PFSK-1 (cell line): ENCODE data around the gene BRD3OS.

Source experiments
- POLR2AphosphoS5 ChIP-seq: IDR thresholded peaks from 2 replicates; pipeline ENCODE4 v1.6.1; 2012; ENCODE audit warnings: low read depth, mild to moderate bottlenecking, control low read depth, low read length, moderate library complexity
- TF ChIP-seq, protein P1 (sequence below), 2 experiments: IDR thresholded peaks; 2 replicates each; pipeline versions ENCODE4 v1.6.1 to v1.8.0; 2011 to 2012; ENCODE audit warnings: low read depth in 2 of 2, low read length in 2 of 2, control low read depth in 1 of 2, inconsistent platforms in 1 of 2, mild to moderate bottlenecking in 1 of 2, moderate library complexity in 1 of 2; ENCODE audit not compliant: insufficient read depth in 1 of 2

GRCh38 chr9:134024828-134025605, at the start of gene BRD3OS:
- TF ChIP-seq, protein P1, sequence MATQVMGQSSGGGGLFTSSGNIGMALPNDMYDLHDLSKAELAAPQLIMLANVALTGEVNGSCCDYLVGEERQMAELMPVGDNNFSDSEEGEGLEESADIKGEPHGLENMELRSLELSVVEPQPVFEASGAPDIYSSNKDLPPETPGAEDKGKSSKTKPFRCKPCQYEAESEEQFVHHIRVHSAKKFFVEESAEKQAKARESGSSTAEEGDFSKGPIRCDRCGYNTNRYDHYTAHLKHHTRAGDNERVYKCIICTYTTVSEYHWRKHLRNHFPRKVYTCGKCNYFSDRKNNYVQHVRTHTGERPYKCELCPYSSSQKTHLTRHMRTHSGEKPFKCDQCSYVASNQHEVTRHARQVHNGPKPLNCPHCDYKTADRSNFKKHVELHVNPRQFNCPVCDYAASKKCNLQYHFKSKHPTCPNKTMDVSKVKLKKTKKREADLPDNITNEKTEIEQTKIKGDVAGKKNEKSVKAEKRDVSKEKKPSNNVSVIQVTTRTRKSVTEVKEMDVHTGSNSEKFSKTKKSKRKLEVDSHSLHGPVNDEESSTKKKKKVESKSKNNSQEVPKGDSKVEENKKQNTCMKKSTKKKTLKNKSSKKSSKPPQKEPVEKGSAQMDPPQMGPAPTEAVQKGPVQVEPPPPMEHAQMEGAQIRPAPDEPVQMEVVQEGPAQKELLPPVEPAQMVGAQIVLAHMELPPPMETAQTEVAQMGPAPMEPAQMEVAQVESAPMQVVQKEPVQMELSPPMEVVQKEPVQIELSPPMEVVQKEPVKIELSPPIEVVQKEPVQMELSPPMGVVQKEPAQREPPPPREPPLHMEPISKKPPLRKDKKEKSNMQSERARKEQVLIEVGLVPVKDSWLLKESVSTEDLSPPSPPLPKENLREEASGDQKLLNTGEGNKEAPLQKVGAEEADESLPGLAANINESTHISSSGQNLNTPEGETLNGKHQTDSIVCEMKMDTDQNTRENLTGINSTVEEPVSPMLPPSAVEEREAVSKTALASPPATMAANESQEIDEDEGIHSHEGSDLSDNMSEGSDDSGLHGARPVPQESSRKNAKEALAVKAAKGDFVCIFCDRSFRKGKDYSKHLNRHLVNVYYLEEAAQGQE (IDR thresholded peaks at IDR 0.05; ENCODE audit: insufficient read depth in 1 of 2, low read depth in 2 of 2, low read length in 2 of 2), result no peak
- TF ChIP-seq POLR2AphosphoS5, result no peak
